ENCODE measurements around the gene PLEKHA5.
"Not testable (repeated sequence)": the region's sequence is repeated elsewhere in the genome, so short reads cannot be mapped to it uniquely, and the experiment has no call there.

The PLEKHA5 gene

DNA sequence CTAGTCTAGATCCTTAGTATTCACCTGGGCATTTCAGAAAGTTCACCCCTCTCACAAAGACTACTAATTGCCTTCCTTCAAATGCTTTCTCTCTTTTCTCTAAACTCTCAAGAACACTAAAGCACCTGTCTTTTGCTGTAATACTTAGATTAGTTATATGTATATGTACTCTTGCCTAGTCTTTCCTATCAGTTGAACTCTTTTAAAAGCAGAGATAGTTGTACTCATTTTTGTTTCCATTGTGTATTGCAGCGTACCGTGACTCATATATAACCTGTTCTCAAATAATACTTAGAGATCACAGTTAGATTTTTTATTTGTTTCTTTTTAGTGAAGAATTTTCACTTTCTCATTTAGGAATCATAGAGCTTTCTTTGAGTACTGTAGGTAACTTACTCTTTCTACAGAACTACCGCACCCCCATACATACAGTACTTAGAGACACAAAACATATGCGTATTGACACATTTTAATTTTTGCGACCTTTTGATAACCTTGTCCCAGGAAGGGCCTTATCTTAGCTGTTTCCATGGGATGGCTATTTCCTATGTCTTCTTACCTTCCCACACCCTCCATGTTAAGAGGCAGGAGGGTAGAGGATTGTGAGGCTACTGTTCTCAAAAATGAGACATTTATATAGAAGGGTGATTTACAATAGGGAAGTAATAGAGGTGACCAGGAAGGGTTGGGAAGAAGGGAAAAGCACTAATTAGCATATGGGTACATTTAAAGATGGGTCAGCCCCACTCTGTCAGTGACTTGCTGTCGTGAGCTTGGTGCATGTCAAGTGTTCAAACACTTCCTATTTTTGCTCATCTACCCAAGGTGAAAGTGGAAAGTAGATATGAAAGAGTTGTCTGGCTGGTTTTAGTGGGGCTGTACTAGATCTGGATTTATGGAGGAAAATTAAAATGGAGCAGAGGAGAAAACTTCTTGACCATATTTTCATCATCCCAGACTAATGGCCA lies 74.3 kb downstream of the PLEKHA5 start:
- no peak for DNase-seq (ENCODE audit: low read depth)

DNA sequence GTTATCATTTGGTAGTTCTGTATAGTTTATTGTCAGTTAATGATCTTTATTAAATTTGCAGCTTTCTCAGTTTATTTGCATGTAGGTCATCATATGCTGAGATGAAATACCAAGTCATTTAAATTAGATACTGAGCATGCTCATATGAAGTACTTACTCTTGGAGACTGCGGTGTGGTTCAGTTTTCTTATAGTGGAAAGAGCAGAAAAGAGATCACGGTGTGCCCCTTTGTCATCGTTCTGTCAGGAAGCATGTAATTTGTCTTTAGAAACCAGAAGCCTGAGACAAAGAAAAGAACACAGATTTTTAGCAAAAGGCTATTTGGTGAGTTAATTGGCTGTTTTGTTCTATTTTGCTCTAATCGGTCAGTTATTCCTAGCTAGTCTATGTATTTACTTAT lies 75.6 kb downstream of the PLEKHA5 start:
- DNase-seq (ENCODE audit: low read depth), result no peak

DNA sequence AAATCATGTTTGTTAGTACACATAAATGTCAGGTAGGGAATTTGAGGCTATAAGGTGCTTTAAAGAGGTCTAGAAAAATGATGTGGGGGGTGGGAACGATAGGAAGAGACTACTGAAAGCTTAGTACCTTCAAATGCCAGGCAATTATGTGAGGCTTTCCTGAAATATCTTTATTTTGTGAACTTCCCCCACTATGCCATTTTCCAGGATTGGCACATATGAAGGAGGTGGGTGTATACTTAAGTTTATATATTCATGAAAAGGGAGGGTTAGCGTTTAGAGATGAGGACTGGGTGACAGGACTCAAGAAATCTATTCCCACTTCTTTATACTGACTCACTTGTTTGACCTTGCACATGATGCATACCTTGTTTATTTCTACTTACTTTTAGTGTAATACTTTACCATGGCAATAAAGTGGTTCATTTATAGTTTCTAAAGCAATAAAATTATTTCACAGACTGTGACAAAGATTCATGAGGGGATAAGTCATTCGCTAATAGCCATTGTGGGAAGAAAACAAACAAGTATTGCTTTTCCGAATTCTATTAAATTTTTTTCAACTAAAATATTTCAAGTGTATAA lies 77.1 kb downstream of the PLEKHA5 start:
- no peak for DNase-seq (ENCODE audit: low read depth)

DNA sequence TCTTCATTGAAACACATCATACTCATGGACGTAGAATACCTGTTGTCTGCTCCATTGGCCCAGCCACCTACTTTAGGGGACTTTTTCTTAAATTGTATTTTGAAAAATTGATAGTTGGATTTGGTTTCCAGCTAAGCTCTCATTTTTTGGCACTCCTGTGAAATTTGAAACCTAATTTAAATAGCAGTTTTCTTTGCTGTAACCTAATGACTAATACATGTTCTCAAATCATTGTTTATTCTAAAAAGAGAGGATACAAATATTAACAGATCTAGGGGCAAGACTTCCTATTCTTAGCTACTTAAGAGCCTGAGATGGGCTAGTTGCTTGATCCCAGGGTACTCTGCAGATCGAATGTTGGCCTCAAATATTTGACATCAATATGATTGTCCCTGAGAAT lies 78.9 kb downstream of the PLEKHA5 start:
- no peak for DNase-seq (ENCODE audit: low read depth)

DNA sequence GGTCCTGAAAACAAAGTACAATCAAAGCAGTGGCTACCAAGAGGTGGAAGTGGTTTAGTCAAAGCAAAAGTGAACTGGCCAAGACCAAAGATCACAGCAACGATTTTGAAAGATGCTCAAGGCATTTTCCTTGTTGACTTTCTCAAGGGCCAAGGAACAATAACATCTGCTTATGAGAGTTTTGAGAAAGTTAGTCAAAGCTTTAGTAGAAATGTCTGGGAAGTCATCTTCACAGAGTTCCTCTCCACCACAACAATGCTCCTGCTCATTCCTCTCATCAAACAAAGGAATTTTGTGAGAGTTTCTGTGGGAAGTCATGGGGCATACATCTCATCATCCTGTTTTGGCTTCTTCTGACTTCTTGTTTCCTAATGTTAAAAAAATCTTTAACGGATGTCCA lies 80.1 kb downstream of the PLEKHA5 start:
- DNase-seq (ENCODE audit: low read depth), result no peak

DNA sequence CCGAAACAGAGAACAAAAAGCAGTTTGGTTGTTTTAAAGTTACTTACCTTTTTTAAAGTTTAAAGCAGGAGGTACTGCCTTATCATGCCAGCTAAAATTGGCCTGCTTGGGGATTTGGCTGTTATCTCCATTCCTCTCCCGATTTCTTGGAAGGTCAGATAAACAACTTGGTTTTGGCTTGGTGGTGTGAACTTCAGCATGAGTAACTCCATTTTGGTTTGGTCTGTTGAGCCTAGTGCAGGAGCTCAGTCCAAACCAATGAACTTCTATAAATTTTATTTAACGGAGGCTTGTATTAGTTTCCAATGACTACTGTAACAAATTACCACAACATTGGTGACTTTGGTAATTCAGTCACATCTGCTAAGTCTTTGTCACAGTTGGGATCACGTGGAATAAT lies 82.3 kb downstream of the PLEKHA5 start:
- no peak for DNase-seq (ENCODE audit: low read depth)

DNA sequence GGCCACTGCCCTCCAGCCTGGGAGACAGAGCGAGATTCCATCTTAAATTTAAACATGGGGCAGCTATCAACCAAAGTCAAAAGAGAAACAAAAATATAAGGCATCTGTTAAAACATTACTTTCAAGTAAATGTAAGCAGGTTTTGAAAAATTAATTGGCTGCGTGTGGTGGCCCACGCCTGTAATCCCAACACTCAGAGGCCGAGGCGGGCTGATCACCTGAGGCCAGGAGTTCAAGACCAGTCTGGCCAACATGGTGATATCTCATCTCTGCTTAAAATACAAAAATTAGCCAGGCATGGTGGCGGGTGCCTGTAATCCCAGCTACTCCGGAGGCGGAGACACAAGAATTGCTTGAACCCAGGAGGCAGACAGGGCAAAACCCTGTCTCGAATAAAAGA lies 82.7 kb downstream of the PLEKHA5 start:
- no peak for DNase-seq (ENCODE audit: low read depth)

DNA sequence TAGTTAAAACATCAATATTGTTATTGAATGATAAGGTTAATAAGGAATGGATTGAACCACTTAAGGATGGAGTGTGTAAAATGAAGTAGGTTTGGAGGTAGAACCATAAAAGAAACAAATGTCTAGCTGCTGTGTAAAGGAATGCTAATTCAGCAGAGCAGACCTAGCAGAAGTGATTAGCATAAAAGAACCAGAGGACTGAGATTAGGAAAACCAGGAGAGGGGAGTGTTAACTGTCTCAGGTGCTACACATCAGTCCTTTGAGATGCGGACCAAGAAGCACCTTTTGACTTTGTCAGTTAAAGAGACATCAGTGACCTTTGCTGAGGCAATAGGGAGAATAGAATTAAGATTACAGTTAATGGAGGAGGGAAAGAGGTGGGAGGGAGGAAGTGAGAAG lies 84.5 kb downstream of the PLEKHA5 start:
- DNase-seq (ENCODE audit: low read depth), result no peak

DNA sequence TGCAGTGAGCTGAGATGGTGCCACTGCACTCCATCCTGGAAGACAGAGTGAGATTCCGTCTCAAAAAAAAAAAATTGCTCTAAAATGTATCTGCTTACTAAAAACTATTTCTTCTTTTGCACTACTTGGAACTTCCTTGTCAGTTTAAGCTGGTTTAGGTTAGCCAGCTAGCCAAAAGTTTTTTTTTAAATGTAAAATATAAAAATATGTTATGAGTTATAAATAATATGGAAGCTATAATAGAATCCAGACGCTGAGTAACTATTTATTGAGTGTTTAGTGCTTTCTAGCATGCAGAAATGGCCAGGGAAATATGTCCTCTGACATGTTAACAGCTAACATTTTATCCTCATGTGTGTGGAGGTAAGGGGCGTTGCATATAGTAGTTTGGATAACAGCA lies 85.6 kb downstream of the PLEKHA5 start:
- DNase-seq (ENCODE audit: low read depth), result no peak

DNA sequence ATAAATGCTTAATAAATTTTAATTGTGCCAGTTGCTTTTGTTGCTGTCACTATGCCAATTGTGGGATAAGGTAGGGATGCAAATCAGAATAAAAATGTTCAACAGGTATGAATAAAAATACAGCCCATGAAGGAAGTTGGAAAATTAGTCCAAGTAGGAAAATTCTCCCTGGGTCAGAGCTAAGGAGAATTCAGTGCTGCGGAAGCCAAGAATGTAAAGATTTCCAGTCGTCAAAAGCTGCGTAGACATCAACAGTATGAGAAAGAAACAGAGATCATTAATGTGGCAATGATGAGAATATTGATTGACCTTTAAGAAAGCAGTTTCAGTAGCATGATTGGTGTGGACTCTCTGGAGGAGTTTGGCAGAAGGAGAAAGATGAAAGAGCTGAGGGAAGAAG lies 87.9 kb downstream of the PLEKHA5 start:
- DNase-seq (ENCODE audit: low read depth), result no peak

DNA sequence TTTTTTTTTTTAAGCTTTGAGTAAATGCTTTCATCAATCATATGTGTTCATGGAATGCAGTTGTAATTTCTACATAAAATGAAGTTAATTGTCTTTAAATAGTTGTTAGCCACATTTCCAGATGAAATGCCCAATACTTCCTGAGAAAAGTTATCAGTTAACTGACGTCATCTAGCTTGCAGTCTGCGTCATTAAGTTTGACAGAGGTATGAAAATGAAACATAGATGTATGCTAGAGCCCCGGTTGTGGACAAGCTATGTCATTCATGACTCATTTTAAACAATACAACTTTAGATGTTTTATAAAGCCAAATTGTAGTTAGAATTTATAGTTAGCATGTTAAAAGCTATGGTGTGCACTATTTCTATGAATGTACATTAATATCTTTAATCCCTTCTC lies 90.7 kb downstream of the PLEKHA5 start:
- DNase-seq (ENCODE audit: low read depth), result no peak

DNA sequence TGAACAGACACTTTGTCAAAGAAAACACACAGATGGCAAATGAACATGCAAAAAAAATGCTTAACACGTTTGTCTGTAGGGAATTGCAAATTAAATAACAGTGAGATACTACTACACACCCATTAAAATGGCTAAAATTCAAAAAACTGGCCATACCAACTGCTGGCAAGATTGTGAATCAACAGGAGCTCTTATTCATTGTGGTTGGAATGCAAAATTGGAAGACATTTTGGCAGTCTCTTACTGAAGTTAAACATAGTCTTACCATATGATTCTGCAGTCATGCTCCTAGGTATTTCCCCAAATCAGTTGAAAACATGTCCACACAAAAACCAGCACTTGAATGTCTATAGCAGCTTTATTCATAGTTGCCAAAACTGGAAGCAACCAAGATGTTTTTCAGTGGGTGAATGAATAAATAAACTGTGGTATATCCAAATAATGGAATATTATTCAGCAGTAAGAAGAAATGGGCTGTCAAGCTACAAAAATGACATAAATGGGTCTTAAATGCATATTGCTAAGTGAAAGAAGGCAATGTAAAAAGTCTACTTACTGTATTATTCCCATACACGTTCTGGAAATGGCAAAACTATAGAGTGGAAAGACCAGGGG lies 91.4 kb downstream of the PLEKHA5 start:
- no peak for DNase-seq (ENCODE audit: low read depth)

DNA sequence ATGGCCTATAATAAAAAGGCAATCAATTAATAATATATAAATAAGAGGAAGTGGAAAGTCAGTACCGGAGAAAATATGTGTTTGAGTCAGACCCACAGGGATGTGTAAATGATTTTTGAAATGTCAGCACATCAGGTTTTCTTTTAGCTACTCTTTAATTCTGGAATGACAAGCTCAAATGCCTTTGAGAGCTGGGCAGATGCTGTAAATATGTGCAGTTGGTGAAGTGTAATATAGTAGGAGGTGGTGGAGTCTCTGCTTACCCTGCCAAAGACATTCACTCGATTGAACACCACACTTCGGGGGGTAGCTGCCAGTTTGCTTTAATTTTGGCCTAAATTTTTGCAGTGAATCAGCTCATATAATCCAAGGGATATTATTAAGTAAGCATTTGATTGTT lies 93.0 kb downstream of the PLEKHA5 start:
- no peak for DNase-seq (ENCODE audit: low read depth)

DNA sequence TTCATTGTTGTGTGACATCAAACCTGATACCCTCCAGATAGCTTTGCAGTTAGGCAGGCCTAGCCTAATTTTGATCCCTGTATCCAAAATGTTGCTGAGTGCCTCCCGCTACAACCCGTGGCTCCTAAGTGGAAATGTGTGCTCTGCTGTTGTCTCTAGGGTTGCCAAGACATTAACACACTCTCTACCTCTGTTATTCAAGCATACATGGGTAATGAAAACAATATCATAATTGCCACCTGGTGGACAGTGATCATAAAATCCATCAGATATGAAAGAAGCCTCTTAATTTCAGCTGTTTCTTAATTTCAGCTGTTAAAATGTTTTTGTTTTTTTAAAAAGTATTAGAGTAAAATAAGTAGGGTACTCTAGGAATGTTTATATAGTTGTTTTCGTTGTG lies 93.5 kb downstream of the PLEKHA5 start:
- no peak for DNase-seq (ENCODE audit: low read depth)

DNA sequence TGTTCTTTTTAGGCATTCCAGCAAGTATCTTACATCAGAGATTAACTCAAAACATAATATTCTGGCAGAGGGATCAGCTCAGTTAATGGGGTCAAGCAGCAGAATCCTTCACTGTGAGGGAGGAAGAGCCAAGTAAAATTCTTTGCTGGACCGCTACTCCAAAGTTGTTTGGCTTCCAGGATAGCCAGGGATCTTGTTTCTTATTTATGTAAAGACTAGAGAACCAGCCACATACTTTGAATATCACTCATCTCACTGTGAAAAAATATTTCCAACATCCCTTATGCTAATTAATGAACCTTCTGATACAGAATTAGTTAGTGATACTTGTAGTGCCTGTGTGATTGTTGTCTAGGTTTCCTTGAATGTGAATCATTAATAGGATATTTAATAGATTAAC lies 94.2 kb downstream of the PLEKHA5 start:
- no peak for DNase-seq (ENCODE audit: low read depth)

DNA sequence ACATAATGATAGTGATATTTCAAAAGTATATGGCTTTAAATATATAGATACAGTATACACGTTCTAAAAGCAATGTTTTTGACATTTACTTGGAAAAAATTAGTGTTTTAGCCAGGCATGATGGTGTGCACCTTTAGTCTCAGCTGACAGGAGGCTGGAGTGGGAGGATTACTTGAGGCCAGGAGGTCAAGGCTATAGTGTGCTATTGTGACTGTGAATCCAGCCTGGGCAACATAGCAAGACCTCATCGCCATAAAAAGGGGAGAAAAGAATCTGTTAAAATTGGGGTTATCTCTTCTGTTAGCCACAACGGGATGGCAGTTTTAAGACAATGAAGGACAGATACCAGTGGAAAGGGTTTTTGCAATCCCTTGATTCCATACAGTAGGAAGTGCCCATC lies 95.2 kb downstream of the PLEKHA5 start:
- DNase-seq (ENCODE audit: low read depth), result no peak

DNA sequence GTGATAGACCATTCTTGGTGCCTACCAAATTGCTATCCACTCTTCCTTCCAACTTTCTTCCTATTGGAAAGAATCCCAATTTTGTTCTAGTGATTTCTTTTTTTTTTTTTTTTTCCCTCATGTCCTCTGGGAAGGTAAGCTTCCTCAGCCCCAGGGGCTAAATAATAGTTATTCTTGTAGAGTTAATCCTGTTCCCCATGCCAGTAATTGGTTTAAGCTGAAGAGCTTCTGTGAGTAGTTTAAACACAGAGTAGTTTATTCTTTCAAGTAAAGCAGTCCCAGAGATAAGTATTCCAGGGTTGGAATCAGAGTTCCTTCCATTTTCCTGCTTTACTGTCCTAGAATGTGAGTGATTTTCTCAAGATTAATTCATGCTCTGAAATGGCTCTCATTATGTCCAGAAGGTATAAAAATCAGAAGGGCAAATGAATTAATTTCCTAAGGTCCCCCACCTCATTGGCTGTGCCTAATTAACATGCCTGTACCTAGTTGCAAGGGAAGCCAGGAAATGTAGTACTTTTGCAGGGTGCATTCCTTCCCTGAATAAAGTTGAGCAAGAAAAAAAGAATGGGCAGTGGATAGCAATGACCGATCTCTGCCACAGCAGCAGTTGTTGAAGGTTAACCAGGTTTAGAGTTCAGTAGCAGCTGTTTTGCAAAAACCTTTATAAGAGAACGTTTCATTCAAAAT lies 97.8 kb downstream of the PLEKHA5 start:
- DNase-seq (ENCODE audit: low read depth), result no peak

DNA sequence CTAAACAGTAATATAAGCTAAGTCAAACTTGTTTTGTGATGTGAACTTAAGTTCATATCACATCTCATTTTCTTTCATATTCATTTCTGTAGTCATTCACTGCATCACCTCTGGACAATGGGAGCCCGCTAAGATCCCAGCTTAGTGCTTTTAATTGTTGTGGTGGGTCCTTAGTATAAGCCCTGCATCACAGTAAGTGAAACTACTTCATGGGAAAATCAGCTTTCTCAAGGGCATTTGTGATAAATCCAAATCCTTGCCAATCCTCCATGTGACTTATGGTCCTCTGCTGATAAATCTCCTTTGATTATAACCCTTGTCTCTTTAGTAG lies 98.3 kb downstream of the PLEKHA5 start:
- DNase-seq (ENCODE audit: low read depth), result no peak

DNA sequence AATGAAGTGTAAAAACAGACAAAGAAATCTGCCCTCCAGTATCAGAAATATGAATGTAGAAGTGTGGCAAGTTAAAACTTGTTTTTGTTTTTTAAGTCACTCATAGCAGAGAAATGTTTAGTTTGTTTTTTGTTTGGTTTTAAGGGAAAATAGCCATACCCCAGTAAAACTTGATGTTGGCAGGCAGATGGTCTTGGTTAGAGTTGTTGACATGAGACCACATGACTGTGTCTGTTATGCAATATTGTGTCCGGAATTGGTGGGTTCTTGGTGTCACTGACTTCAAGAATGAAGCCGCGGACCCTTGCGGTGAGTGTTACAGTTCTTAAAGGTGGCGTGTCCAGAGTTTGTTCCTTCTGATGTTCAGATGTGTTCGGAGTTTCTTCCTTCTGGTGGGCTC lies 99.5 kb downstream of the PLEKHA5 start:
- not testable (repeated sequence) for DNase-seq (ENCODE audit: low read depth)

DNA sequence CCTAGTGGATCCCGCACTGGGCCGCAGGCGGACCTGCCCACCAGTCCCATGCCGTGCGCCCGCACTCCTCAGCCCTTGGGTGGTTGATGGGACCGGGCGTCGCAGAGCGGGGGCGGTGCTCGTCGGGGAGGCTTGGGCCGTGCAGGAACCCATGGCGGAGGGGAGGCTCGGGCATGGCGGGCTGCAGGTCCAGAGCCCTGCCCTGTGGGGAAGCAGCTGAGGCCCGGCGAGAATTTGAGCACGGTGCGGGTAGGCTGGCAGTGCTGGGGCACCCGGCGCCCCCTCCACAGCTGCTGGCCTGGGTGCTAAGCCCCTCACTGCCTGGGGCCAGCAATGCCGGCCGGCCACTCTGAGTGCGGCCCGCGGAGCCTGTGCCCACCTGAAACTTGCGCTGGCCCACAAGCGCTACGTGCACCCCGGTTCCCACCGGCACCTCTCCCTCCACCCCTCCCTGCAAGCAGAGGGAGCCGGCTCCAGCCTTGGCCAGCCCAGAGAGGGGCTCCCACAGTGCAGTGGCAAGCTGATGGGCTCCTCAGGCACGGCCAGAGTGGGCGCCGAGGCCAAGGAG lies 100.8 kb downstream of the PLEKHA5 start:
- no peak for DNase-seq (ENCODE audit: low read depth)

DNA sequence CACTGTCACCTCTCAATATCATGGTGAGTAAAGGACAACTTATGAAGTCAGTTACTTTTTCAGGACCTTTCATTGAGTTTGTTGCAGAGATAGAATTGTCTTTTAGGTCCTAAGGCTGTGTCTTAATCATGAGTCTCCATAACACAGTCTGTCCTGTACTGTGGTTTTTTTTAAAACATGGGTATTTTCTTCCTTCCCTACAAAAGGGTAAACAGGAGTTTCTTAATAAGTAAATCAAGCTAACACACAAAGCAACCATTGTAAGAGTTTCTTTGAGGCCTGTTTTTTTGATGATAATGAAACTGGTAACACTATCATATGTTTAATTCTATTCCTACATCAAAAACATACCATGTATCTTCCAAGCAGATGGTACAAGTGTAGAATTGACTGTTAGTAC lies 101.4 kb downstream of the PLEKHA5 start:
- no peak for DNase-seq (ENCODE audit: low read depth)

DNA sequence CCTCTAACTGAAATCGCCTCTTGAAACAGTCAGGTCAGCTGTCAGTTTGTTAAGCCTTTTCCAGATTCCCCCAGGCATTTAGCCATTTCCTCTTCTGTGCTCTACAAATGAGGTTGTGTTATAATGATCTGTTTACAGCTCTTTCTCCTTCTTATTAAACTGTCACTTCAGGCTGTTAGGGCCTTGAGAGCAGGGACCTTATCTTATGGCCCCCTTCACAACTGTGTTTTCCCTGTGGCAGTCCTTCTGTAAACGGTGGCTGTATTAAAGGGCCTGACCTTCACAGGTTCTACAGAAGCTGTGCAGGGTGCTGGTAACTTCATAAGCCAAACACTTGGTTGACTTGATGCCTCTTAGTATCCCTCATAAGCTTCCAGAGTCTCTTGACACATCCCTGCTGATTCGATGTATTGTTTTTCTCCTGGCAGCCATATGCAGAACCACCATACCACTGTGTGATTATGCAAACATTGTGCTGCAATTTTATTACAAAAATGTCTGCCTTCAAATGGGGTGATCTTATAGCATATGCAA lies 104.7 kb downstream of the PLEKHA5 start:
- no peak for DNase-seq (ENCODE audit: low read depth)

Data from stimulated activated CD8-positive, alpha-beta memory T cell treated with anti-CD3 and anti-CD28 coated beads, Interleukin-15, amount 100 ng/mL, for 24 hours (primary cell).